Left ventricle myocardium inferior (tissue), 1 donor: Measurements from ENCODE around the gene C16orf86. TPM values are rescaled to one million over a fixed set of nuclear protein-coding genes. Genes with fewer than 3 reads are reported as not detected.

Source experiments
- DNase-seq: peaks from one replicate; pipeline ENCODE4 v3.0.0-alpha.2; 2020
- H3K27ac ChIP-seq: fragments of 200-600 bp; replicated peaks from 2 replicates; pipeline ENCODE4 v1.8.0; 2021
- H3K27me3 ChIP-seq: fragments of 200-600 bp; 2 replicates; pipeline ENCODE4 v1.8.0; 2021; ENCODE audit warnings: low read depth
- H3K36me3 ChIP-seq: fragments of 200-600 bp; 2 replicates; pipeline ENCODE4 v1.8.0; 2021
- H3K4me1 ChIP-seq: fragments of 200-600 bp; 2 replicates; pipeline ENCODE4 v1.8.0; 2021
- H3K4me3 ChIP-seq: fragments of 200-600 bp; 2 replicates; pipeline ENCODE4 v1.8.0; 2021; ENCODE audit warnings: mild to moderate bottlenecking, moderate library complexity
- H3K9me3 ChIP-seq: fragments of 200-600 bp; replicated peaks from 2 replicates; pipeline ENCODE4 v1.8.0; 2021
- intact Hi-C: fragments of 100-400 bp; cut with micrococcal nuclease; formaldehyde crosslinking; loops from one replicate; pipeline ENCODE4 v1.11.0; 2022
- total RNA-seq: library from RNA; stranded (reverse); fragmentation: NEBNext Ultra II Directional; extraction: Animal tissue kit (Norgen Biotek cat#: 25700); gene quantifications from one replicate; pipeline ENCODE4 v1.2.1, GENCODE V29; 2021
- TF ChIP-seq, protein P1 (sequence below): fragments of 200-600 bp; IDR thresholded peaks from 2 replicates; pipeline ENCODE4 v1.8.0; 2021; ENCODE audit warnings: antibody characterized with exemption, mild to moderate bottlenecking, borderline replicate concordance
- donor health status: DM: no; HTN: yes; CAD: no; lungs with severe emphysema.

The C16orf86 gene
- total RNA-seq, 1 donor from 2014 or later: 2.9 TPM

DNA sequence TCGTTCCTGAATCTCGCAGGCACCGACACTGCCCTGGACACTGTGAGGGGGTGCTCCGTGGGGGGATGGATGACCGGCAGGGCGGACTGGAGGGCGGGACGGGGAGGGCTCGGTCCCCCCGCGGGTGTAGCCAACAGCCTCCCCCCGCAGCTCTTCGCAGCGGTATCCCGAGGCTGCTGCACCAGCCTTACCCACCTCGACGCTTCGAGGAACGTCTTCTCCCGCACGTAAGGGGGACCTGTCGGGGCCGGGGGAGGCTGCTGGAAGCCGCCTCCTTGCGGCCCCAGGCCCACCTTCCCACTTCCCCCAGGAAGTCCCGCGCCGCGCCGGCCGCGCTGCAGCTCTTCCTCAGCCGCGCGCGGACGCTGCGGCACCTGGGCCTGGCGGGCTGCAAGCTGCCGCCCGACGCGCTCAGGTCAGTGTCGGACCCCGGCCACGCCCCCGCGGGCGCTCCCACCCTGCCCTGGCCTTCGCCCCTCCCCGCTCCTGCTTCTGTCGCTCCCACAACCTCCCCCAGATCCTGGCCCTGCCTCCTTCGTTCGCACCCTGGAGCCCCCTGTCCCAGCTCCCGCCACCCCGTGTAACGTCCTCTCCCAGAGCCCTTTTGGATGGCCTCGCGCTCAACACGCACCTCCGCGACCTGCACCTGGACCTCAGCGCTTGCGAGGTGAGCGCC, 18.4 kb upstream of the C16orf86 start:
- Histone ChIP-seq H3K4me1 (peaks cover 36% of the 10 kb centered on the region), H3K9me3 (no peaks in the 10 kb centered on the region), H3K4me3 (no peak overlapping the region), H3K36me3 (no peaks in the 10 kb centered on the region), H3K27me3 (peaks cover 92% of the 10 kb centered on the region), H3K27ac (no peak overlapping the region)
- intact Hi-C loops: no loop called here
- TF ChIP-seq, protein P1, sequence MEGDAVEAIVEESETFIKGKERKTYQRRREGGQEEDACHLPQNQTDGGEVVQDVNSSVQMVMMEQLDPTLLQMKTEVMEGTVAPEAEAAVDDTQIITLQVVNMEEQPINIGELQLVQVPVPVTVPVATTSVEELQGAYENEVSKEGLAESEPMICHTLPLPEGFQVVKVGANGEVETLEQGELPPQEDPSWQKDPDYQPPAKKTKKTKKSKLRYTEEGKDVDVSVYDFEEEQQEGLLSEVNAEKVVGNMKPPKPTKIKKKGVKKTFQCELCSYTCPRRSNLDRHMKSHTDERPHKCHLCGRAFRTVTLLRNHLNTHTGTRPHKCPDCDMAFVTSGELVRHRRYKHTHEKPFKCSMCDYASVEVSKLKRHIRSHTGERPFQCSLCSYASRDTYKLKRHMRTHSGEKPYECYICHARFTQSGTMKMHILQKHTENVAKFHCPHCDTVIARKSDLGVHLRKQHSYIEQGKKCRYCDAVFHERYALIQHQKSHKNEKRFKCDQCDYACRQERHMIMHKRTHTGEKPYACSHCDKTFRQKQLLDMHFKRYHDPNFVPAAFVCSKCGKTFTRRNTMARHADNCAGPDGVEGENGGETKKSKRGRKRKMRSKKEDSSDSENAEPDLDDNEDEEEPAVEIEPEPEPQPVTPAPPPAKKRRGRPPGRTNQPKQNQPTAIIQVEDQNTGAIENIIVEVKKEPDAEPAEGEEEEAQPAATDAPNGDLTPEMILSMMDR: no peak
- no peak for DNase-seq

DNA sequence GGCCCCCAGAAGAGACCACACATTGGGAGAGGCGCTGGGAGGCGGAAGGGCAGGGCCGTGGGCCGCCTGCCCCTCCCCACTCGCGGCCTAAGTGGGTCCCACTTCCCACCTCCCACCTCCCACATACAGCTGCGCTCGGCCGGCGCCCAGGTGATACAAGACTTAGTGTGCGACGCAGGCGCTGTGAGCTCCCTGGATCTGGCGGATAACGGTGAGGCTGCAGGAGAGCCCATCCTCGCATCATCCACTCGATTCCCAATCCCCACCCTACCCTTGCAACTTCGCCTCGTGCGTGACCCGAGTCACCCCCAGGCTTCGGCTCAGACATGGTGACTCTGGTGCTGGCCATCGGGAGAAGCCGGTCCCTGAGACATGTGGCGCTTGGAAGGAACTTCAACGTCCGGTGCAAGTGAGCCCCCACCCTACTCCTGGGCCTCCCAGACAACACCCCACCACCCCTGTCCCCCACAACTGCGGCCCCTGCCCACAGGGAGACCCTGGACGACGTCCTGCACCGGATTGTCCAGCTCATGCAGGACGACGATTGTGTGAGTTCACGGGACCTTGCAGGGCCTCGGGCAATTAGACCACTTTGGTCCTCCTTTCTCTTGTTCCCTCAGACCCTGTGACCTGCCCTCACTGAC, 17.7 kb upstream of the C16orf86 start:
- no peaks in the 10 kb centered on the region for H3K36me3 ChIP-seq
- H3K4me1 ChIP-seq: peaks cover 42% of the 10 kb centered on the region
- H3K27me3 ChIP-seq: peaks cover 99% of the 10 kb centered on the region
- H3K9me3 ChIP-seq: no peaks in the 10 kb centered on the region
- no peak overlapping the region for H3K27ac ChIP-seq
- peak overlapping the region; percentile 33 for H3K4me3 ChIP-seq
- DNase-seq: no peak
- intact Hi-C loops: no loop called here
- TF ChIP-seq, protein P1: no peak

DNA sequence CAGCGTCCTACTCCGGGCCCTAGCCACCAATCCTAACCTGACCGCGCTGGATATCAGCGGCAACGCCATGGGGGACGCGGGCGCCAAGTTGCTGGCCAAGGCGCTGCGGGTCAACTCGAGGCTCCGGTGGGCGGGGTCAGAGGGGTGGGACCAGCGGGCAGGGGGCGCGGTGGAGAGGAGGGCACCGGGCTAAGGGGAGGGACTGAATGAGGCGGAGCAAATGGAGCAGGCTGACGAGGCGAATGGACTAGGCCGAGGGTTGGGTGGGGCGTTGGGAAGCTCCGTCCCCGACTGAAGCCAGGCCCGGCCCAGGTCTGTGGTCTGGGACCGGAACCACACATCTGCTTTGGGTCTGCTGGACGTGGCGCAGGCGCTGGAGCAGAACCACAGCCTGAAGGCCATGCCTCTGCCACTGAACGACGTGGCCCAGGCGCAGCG, 17.1 kb upstream of the C16orf86 start:
- no peaks in the 10 kb centered on the region for H3K36me3 ChIP-seq
- no peak for DNase-seq
- peak overlapping the region; percentile 33 for H3K4me3 ChIP-seq
- H3K27ac ChIP-seq: no peak overlapping the region
- H3K4me1 ChIP-seq: peaks cover 41% of the 10 kb centered on the region
- peaks cover 100% of the 10 kb centered on the region for H3K27me3 ChIP-seq
- TF ChIP-seq, protein P1: no peak
- no peaks in the 10 kb centered on the region for H3K9me3 ChIP-seq
- intact Hi-C loops: no loop called here

DNA sequence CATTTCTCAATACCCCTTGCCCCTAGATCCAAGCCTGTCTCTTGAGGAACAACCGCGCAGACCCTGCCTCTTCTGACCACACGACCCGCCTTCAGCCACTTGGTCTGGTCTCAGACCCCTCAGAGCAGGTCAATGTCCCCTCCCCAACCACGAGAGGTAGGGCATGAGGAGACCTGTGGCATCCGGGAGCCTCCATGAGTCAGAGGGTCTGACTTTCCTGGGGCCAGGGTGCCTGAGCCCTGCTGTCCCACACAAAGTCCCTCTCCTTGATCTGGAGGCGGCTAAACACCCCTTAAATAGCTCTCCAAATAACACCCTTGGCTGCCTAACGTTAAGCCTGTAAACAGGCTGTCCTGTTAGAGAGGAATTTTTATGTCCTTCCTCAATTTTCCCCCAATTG, 16.6 kb upstream of the C16orf86 start:
- Histone ChIP-seq H3K4me3 (no peak overlapping the region), H3K36me3 (no peaks in the 10 kb centered on the region), H3K9me3 (no peaks in the 10 kb centered on the region), H3K27ac (no peak overlapping the region), H3K4me1 (peaks cover 36% of the 10 kb centered on the region), H3K27me3 (peaks cover 100% of the 10 kb centered on the region)
- TF ChIP-seq, protein P1: no peak
- no peak for DNase-seq
- intact Hi-C loops: no loop called here

DNA sequence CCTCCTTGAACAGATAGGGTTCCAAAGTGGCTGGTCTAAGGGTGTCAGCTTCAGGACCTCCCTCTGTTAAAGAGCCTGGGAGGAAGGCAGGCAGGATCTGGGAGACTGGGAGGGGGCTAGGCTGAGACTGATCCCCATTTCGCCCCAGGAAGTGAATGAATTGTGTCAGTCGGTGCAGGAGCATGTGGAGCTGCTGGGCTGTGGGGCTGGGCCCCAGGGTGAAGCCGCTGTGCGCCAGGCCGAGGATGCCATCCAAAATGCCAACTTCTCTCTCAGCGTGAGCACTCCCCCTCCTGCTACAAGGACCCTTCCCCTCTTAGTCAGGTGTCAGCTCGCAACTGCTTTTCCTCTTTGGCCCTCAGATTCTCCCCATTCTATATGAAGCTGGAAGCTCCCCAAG, 15.6 kb upstream of the C16orf86 start:
- TF ChIP-seq, protein P1: no peak
- Histone ChIP-seq H3K36me3 (no peaks in the 10 kb centered on the region), H3K4me3 (no peak overlapping the region), H3K4me1 (peaks cover 33% of the 10 kb centered on the region), H3K9me3 (no peaks in the 10 kb centered on the region), H3K27me3 (peaks cover 100% of the 10 kb centered on the region), H3K27ac (no peak overlapping the region)
- no peak for DNase-seq
- intact Hi-C loops: no loop called here
